ENCODE measurements around the gene TRIM52. TPM values are rescaled to one million over a fixed set of nuclear protein-coding genes. Genes with fewer than 3 reads are reported as not detected.
A peak's percentile ranks its signal among the peaks of the same experiment; 100 is the strongest.
"Not testable (repeated sequence)": the region's sequence is repeated elsewhere in the genome, so short reads cannot be mapped to it uniquely, and the experiment has no call there.

The TRIM52 gene
- 18.3 TPM in 2 replicates for polyA plus RNA-seq (2014; cell fraction: cytosol; rRNA removed)
- 31.7 and 40.4 TPM in 2 replicates for polyA plus RNA-seq (2014; cell fraction: nucleus; rRNA removed)

- peak; percentile 94 for DNase-seq (ENCODE audit: low spot score)
Measured at GRCh38 chr5:181260720-181261319, at the start of gene TRIM52. Gene TRIM52 (minus strand): TSS chr5:181261143. CDS start chr5:181260813, 330 bp downstream.

GRCh38 chr5:181287331-181287730, 26.4 kb upstream of the TRIM52 start:
- not testable (repeated sequence) for DNase-seq (ENCODE audit: low spot score)

GRCh38 chr5:181285962-181286705, 25.2 kb upstream of the TRIM52 start:
- DNase-seq (ENCODE audit: low spot score): not testable (repeated sequence)

- not testable (repeated sequence) for DNase-seq (ENCODE audit: low spot score)
Measured at GRCh38 chr5:181283841-181284755, 23.2 kb upstream of the TRIM52 start.

GRCh38 chr5:181283347-181283746, 22.4 kb upstream of the TRIM52 start:
- no peak for DNase-seq (ENCODE audit: low spot score)

- peak; percentile 1 for DNase-seq (ENCODE audit: low spot score)
Measured at GRCh38 chr5:181282874-181283273, 21.9 kb upstream of the TRIM52 start.

- not testable (repeated sequence) for DNase-seq (ENCODE audit: low spot score)
Measured at GRCh38 chr5:181282415-181282814, 21.5 kb upstream of the TRIM52 start.

GRCh38 chr5:181281984-181282316, 21.0 kb upstream of the TRIM52 start:
- no peak for DNase-seq (ENCODE audit: low spot score)

GRCh38 chr5:181281077-181281983, 20.4 kb upstream of the TRIM52 start:
- DNase-seq (ENCODE audit: low spot score): peak; percentile 98

- DNase-seq (ENCODE audit: low spot score): no peak
Measured at GRCh38 chr5:181280251-181280762, 19.4 kb upstream of the TRIM52 start.

- DNase-seq (ENCODE audit: low spot score): not testable (repeated sequence)
Measured at GRCh38 chr5:181273433-181273744, 12.4 kb upstream of the TRIM52 start.

GRCh38 chr5:181271081-181271480, 10.1 kb upstream of the TRIM52 start:
- DNase-seq (ENCODE audit: low spot score): no peak

GRCh38 chr5:181267907-181268306, 7.0 kb upstream of the TRIM52 start:
- DNase-seq (ENCODE audit: low spot score): not testable (repeated sequence)

- peak; percentile 75 for DNase-seq (ENCODE audit: low spot score)
Measured at GRCh38 chr5:181267291-181267904, 6.5 kb upstream of the TRIM52 start.

- peak; percentile 82 for DNase-seq (ENCODE audit: low spot score)
Measured at GRCh38 chr5:181265092-181265671, 4.2 kb upstream of the TRIM52 start.

- no peak for DNase-seq (ENCODE audit: low spot score)
Measured at GRCh38 chr5:181263633-181264032, 2.7 kb upstream of the TRIM52 start.

GRCh38 chr5:181261320-181262049, 542 bp upstream of the TRIM52 start:
- DNase-seq (ENCODE audit: low spot score): no peak

GRCh38 chr5:181259974-181260719, 796 bp downstream of the TRIM52 start:
- no peak for DNase-seq (ENCODE audit: low spot score)

GRCh38 chr5:181259283-181259682, 1.7 kb downstream of the TRIM52 start:
- no peak for DNase-seq (ENCODE audit: low spot score)
